Activated CD8-positive, alpha-beta T cell treated with anti-CD3 and anti-CD28 coated beads for 36 hours (primary cell): ENCODE measurements around the gene HSD17B8. TPM values are rescaled to one million over a fixed set of nuclear protein-coding genes. Genes with fewer than 3 reads are reported as not detected.

Experiments
- ATAC-seq: fragments of 200-7000 bp; cut with Tn5 transposase; one replicate; pipeline ENCODE4 v1.10.0; 2021; ENCODE audit warnings: mild to moderate bottlenecking, moderate library complexity
- CTCF ChIA-PET: fragments of 350-600 bp; sonication (Branson Sonifier 250); formaldehyde crosslinking; loops from one replicate; lab custom pipeline; 2021; ENCODE audit warnings: antibody characterized with exemption; lab: Charles Lee
- POLR2A ChIA-PET: fragments of 350-600 bp; sonication (Branson Sonifier 250); formaldehyde crosslinking; loops from one replicate; lab custom pipeline; 2021; ENCODE audit warnings: antibody characterized with exemption; lab: Charles Lee
- DNase-seq: peaks from one replicate; pipeline ENCODE4 v3.0.0-alpha.2; 2020
- H3K27ac Mint-ChIP-seq: one replicate; pipeline ENCODE4 v1.8.0; 2021; ENCODE audit warnings: mild to moderate bottlenecking, mixed read lengths
- H3K27me3 Mint-ChIP-seq: one replicate; pipeline ENCODE4 v1.8.0; 2021; ENCODE audit warnings: mixed read lengths
- H3K36me3 Mint-ChIP-seq: one replicate; pipeline ENCODE4 v1.8.0; 2021; ENCODE audit warnings: low read depth, mixed read lengths
- H3K4me1 Mint-ChIP-seq: one replicate; pipeline ENCODE4 v1.8.0; 2021; ENCODE audit warnings: low read depth, mixed read lengths
- H3K4me3 Mint-ChIP-seq: one replicate; pipeline ENCODE4 v1.8.0; 2021; ENCODE audit warnings: mild to moderate bottlenecking, moderate library complexity, mixed read lengths
- H3K9me3 Mint-ChIP-seq: one replicate; pipeline ENCODE4 v1.8.0; 2021; ENCODE audit warnings: mixed read lengths
- CTCF ChIP-seq: fragments of 200-600 bp; IDR thresholded peaks from one replicate; pipeline ENCODE4 v1.8.0; 2022; ENCODE audit warnings: antibody characterized with exemption, mild to moderate bottlenecking
- intact Hi-C: fragments of 100-400 bp; cut with micrococcal nuclease; formaldehyde crosslinking; loops from one replicate; pipeline ENCODE4 v1.10.0; 2022
- total RNA-seq, 2 experiments: library from RNA; stranded (reverse); gene quantifications; one replicate each; pipeline ENCODE4 v1.2.3, GENCODE V29; 2021

Gene HSD17B8
- total RNA-seq, 2 experiments from 2014 or later: 40.6 to 42.0 TPM

GRCh38 chr6:33203443-33204164, 851 bp upstream of the HSD17B8 start:
- ChIA-PET POLR2A (interaction anchor here (1.0 to 1.5 kb wide), 3 partner anchors 14 to 73 kb away, joined by 3 to 5 read pairs (median 3); partner anchors contain the start of gene B3GALT4), CTCF (interaction anchor here (1.2 kb wide), 1 partner anchor 45 kb away, joined by 4 read pairs; no protein-coding TSS in a partner anchor)
- DNase-seq (no peak), ATAC-seq (no peak)
- H3K36me3 Mint-ChIP-seq: peaks cover 40% of the 10 kb centered on the region
- H3K27me3 Mint-ChIP-seq: no peaks in the 10 kb centered on the region
- no peaks in the 10 kb centered on the region for H3K9me3 Mint-ChIP-seq
- no peak for TF ChIP-seq CTCF
- intact Hi-C loops: no loop called here
- H3K27ac Mint-ChIP-seq: peak overlapping the region; percentile 99
- H3K4me1 Mint-ChIP-seq: peaks cover 57% of the 10 kb centered on the region
- H3K4me3 Mint-ChIP-seq: peak overlapping the region; percentile 98

- H3K36me3 Mint-ChIP-seq: peaks cover 43% of the 10 kb centered on the region
- ChIA-PET POLR2A (interaction anchor here (0.8 to 2.4 kb wide), 5 partner anchors 9 to 232 kb away, joined by 3 to 18 read pairs (median 5); partner anchors contain the start of genes RGL2, RPS18, VPS52 and WDR46), CTCF (interaction anchor here (1.6 to 2.0 kb wide), 2 partner anchors 44 to 68 kb away, joined by 4 to 13 read pairs; partner anchors contain the start of genes RPS18 and VPS52)
- H3K27me3 Mint-ChIP-seq: no peaks in the 10 kb centered on the region
- H3K9me3 Mint-ChIP-seq: no peaks in the 10 kb centered on the region
- peak overlapping the region; percentile 98 for H3K4me3 Mint-ChIP-seq
- peaks cover 58% of the 10 kb centered on the region for H3K4me1 Mint-ChIP-seq
- DNase-seq (no peak), ATAC-seq (no peak)
- intact Hi-C loops: no loop called here
- H3K27ac Mint-ChIP-seq: peak overlapping the region; percentile 99
- TF ChIP-seq CTCF: no peak
These were observed 365 bp upstream of the HSD17B8 start for GRCh38 chr6:33204165-33204414.

GRCh38 chr6:33205191-33206026, 954 bp downstream of the HSD17B8 start:
- H3K4me3 Mint-ChIP-seq: peak overlapping the region; percentile 98
- ATAC-seq: peak; percentile 58
- CTCF ChIA-PET: interaction anchor here (0.8 to 2.0 kb wide), 4 partner anchors 11 to 185 kb away, joined by 3 to 13 read pairs (median 4); partner anchors contain the start of genes RPS18 and VPS52
- no peaks in the 10 kb centered on the region for H3K9me3 Mint-ChIP-seq
- no peaks in the 10 kb centered on the region for H3K27me3 Mint-ChIP-seq
- POLR2A ChIA-PET: interaction anchor here (0.8 to 2.4 kb wide), 15 partner anchors 8 to 352 kb away, joined by 3 to 18 read pairs (median 4); partner anchors contain the start of genes PSMB9, RPS18, TAP1 and VPS52
- peak; percentile 84 for DNase-seq
- H3K36me3 Mint-ChIP-seq: peaks cover 55% of the 10 kb centered on the region
- peak; percentile 21 for TF ChIP-seq CTCF
- intact Hi-C loops: no loop called here
- peak overlapping the region; percentile 99 for H3K27ac Mint-ChIP-seq
- H3K4me1 Mint-ChIP-seq: peaks cover 68% of the 10 kb centered on the region

- no peak for TF ChIP-seq CTCF
- Mint-ChIP-seq H3K27ac (peak overlapping the region; percentile 99), H3K9me3 (no peaks in the 10 kb centered on the region), H3K36me3 (peaks cover 55% of the 10 kb centered on the region), H3K4me1 (peaks cover 71% of the 10 kb centered on the region), H3K27me3 (no peaks in the 10 kb centered on the region), H3K4me3 (peak overlapping the region; percentile 98)
- CTCF ChIA-PET: interaction anchor here (2.0 kb wide), 1 partner anchor 42 kb away, joined by 13 read pairs; no protein-coding TSS in a partner anchor
- POLR2A ChIA-PET: interaction anchor here (0.9 to 2.4 kb wide), 8 partner anchors 11 to 234 kb away, joined by 3 to 18 read pairs (median 4); partner anchors contain the start of genes RPS18 and VPS52
- intact Hi-C loops: no loop called here
- DNase-seq (no peak), ATAC-seq (no peak)
These were observed 1.8 kb downstream of the HSD17B8 start for GRCh38 chr6:33206027-33206863.
